GDM1 (cell line): ENCODE data around the gene AGTR2.
"Not testable (repeated sequence)": the region's sequence is repeated elsewhere in the genome, so short reads cannot be mapped to it uniquely, and the experiment has no call there.

Experiments used
- DNase-seq: peaks from one replicate; lab custom pipeline; 2025; lab: John Stamatoyannopoulos, UW

The AGTR2 gene, protein sequence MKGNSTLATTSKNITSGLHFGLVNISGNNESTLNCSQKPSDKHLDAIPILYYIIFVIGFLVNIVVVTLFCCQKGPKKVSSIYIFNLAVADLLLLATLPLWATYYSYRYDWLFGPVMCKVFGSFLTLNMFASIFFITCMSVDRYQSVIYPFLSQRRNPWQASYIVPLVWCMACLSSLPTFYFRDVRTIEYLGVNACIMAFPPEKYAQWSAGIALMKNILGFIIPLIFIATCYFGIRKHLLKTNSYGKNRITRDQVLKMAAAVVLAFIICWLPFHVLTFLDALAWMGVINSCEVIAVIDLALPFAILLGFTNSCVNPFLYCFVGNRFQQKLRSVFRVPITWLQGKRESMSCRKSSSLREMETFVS

GRCh38 chrX:116170511-116170910 lies at the start of gene AGTR2:
TSS of gene AGTR2 (plus strand) at chrX:116170744. CDS start at chrX:116172281, 1,537 bp downstream.
- DNase-seq = no peak

DNA sequence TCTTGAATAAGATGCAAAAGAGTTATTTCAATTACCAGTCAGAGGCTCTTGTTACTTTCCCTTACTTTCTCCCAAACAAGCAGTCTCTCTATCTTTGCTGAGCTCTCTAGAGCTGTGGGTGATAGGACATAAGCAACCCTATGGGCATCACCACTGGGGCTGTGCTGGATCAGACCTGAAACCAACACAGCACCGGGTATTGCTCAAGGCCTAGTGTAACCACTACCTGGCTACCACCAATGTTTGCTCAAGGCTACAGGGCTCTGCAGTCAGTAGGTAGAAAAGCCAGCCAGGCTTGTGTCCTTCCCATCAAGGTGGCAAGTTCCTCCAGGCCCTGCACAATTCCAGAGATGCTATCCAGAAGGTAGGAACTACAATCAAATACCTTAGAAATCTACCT lies 35.3 kb upstream of the AGTR2 start:
- no peak for DNase-seq

DNA sequence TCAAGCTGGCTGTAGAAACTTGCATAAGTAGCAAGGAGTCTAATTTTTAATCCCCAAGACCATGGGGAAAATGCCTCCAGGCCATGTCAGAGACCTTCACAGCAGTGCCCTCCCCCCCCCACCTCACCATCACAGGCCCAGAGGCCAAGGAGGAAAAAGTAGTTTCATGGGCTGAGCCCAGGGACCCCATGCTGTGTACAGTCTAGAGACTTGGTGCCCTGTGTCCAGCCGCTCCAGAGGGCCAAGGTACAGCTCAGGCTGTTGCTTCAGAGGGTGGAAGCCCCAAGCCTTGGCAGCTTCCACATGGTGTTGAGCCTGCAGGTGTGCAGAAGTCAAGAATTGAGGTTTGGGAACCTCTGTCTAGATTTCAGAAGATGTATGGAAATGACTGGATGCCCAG lies 29.3 kb upstream of the AGTR2 start:
- DNase-seq = not testable (repeated sequence)

- DNase-seq = no peak
Measured at GRCh38 chrX:116142976-116143375, 27.6 kb upstream of the AGTR2 start.

GRCh38 chrX:116172976-116173375 lies 2.4 kb downstream of the AGTR2 start:
- DNase-seq = no peak

DNA sequence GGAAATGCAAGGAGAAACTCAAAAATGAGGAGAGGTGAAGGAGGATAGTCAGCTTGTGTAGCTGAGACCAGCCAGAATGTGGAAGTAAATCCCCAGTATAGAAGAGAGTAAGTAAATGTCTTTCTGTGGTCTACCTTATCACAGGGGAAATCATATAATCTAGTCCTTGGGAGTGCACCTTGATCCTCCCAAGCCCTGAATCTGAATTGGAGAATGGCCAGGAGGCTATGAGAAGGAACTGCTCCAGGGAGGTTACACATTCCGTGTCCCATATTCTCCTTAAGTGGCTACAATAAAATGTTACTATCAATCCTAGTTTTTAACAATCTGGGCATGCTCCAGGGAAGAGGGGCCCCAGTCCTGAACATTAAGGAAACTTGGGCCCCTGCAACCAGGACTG lies 10.8 kb downstream of the AGTR2 start:
- DNase-seq = no peak

- DNase-seq = no peak
Measured at GRCh38 chrX:116185163-116185562, 14.6 kb downstream of the AGTR2 start.

GRCh38 chrX:116194649-116195048 lies 24.1 kb downstream of the AGTR2 start:
- DNase-seq = no peak

DNA sequence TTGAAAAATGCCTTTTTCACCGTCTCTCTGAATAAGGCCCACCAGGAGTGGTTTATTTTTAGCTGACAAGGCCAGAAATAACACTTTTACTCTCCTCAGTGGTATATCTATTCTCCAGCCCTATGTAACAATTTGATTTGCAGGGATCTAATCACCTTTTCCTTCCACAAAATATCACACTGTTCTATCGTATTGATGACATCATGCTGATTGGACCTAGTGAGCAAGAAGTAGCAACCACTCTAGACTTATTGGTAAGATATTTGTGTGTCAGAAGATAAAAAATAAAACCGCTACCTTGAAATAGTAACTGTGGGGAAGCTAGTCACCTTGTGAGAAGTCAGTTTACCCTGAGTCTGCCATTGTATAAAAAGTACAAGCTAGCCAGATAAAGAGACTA lies 27.7 kb downstream of the AGTR2 start:
- DNase-seq = no peak

GRCh38 chrX:116198810-116199209 lies 28.3 kb downstream of the AGTR2 start:
- DNase-seq = no peak

- no peak for DNase-seq
Measured at GRCh38 chrX:116204932-116205331, 34.4 kb downstream of the AGTR2 start.

- DNase-seq = no peak
Measured at GRCh38 chrX:116213262-116213661, 42.7 kb downstream of the AGTR2 start.

- not testable (repeated sequence) for DNase-seq
Measured at GRCh38 chrX:116217080-116217479, 46.5 kb downstream of the AGTR2 start.
